Adrenal gland (tissue), 12 donors: ENCODE results near the gene KDM1B. TPM values are rescaled to one million over a fixed set of nuclear protein-coding genes. Genes with fewer than 3 reads are reported as not detected.
A peak's percentile ranks its signal among the peaks of the same experiment; 100 is the strongest.

Source experiments
- DNase-seq, 7 donors: peaks; one replicate each; pipeline ENCODE4 v3.0.0-alpha.2; 2019 to 2020
- H3K27ac ChIP-seq, 5 donors: fragments of 200-600 bp; sonication (generic) in 4 of 5; 1 replicate in 3 of 5; 2 replicates in 2 of 5; pipeline versions ENCODE4 v1.5.1 to v1.8.0; 2016 to 2020; ENCODE audit warnings: mild to moderate bottlenecking in 1 of 5
- H3K27me3 ChIP-seq: fragments of 200-600 bp; 2 replicates; pipeline ENCODE4 v1.8.0; 2021
- H3K36me3 ChIP-seq, 2 donors: fragments of 200-600 bp; replicated peaks in 1 of 2; 1 replicate in 1 of 2; 2 replicates in 1 of 2; pipeline versions ENCODE4 v1.5.1 to v1.8.0; 2018 to 2022
- H3K4me1 ChIP-seq, 2 donors: fragments of 200-600 bp; replicated peaks in 1 of 2; 1 replicate in 1 of 2; 2 replicates in 1 of 2; pipeline versions ENCODE4 v1.5.1 to v1.8.0; 2018 to 2021
- H3K4me3 ChIP-seq, 4 donors: fragments of 200-600 bp; sonication (generic) in 3 of 4; one replicate each; pipeline ENCODE4 v1.5.1; 2016 to 2018
- H3K9me3 ChIP-seq, 3 donors: fragments of 200-600 bp; sonication (generic) in 1 of 3; replicated peaks in 1 of 3; 1 replicate in 2 of 3; 2 replicates in 1 of 3; pipeline versions ENCODE4 v1.5.1 to v1.8.0; 2016 to 2021
- CTCF ChIP-seq, 6 experiments: fragments of 450-650 bp in 4 of 6; fragments of 200-600 bp in 2 of 6; sonication (generic) in 1 of 6; IDR thresholded peaks; 1 replicate in 5 of 6; 2 replicates in 1 of 6; pipeline versions ENCODE4 v1.5.1 to v1.8.0; 2016 to 2021; ENCODE audit warnings: antibody characterized with exemption in 6 of 6, mild to moderate bottlenecking in 2 of 6, moderate library complexity in 1 of 6
- POLR2A ChIP-seq, 2 donors: fragments of 450-650 bp; IDR thresholded peaks; one replicate each; pipeline ENCODE4 v1.6.1; 2017; ENCODE audit warnings: antibody characterized with exemption in 2 of 2, mild to moderate bottlenecking in 2 of 2, moderate library complexity in 1 of 2
- WGBS, 4 donors: extraction: QIAGEN DNeasy Blood & Tissue Kit in 2 of 4; methylation state at CpG; one replicate each; pipeline versions ENCODE4 v1.1.5 to v1.1.7; 2013 to 2017; 5-methylcytosine and 5-hydroxymethylcytosine counted together
- intact Hi-C, 2 donors: fragments of 100-400 bp; cut with DNase I; formaldehyde crosslinking; loops; one replicate each; pipeline versions ENCODE4 v1.14.1 to v1.15.0; 2022 to 2023
- polyA plus RNA-seq, 3 donors: library from polyadenylated mRNA; stranded (reverse); fragments of 200-250 nt in 2 of 3; fragments of 350-450 nt in 1 of 3; fragmentation: Illumina TruSeq in 1 of 3; extraction: RNeasy Lipid Tissue Mini Kit (QIAGEN cat#74804) in 1 of 3; gene quantifications; one replicate each; pipeline ENCODE4 v1.2.3, GENCODE V29; 2013 to 2014
- total RNA-seq, 9 donors: library from RNA; depleted of rRNA in 4 of 9; stranded (reverse); fragments of >200 nt in 4 of 9; fragments of 120-200 nt in 1 of 9; fragmentation: NEBNext Ultra II Directional in 1 of 9; extraction: Animal tissue kit (Norgen Biotek cat#: 25700) in 1 of 9; gene quantifications; one replicate each; pipeline versions ENCODE4 v1.1.0 to v1.2.4, GENCODE V29; 2013 to 2023
- donor health status: healthy with polysubstance abuse.
- donor health status: Bipolar disorder and iron deficiency.
- donor health status: DM: yes; HTN: yes; CAD: no.
- donor health status: DM: no; HTN: no; CAD: no.
- donor health status: DM: no; HTN: no; CAD: no.
- donor health status: DM: yes; HTN: yes; CAD: no.

Gene KDM1B
- total and polyA plus RNA-seq, 12 donors, result 1.8 to 36.0 (median 18.4) TPM

GRCh38 chr6:18151801-18152200 is 3.4 kb upstream of the KDM1B start:
- no peaks in the 10 kb centered on the region for H3K9me3 ChIP-seq
- peaks cover 10 to 26% of the 10 kb centered on the region in 2 donors for H3K4me1 ChIP-seq
- no peaks in the 10 kb centered on the region for H3K27me3 ChIP-seq
- TF ChIP-seq POLR2A (IDR thresholded peaks at IDR 0.05), result no peak
- TF ChIP-seq CTCF (IDR thresholded peaks at IDR 0.05), result no peak
- no peak overlapping the region for H3K4me3 ChIP-seq
- intact Hi-C loops, result loop anchor here (10.0 kb wide), 1 partner anchor 113 kb away; the partner anchor contains the start of gene DEK (in 2 of the 2)
- no peaks in the 10 kb centered on the region for H3K36me3 ChIP-seq
- H3K27ac ChIP-seq, result peak overlapping the region in 1 of 5 donors; percentile 24
- DNase-seq, result no peak
- WGBS, 4 donors, result 87 to 93% (median 90%) methylated on average over 3 of the region's 3 CpGs

- no peak for DNase-seq
- intact Hi-C loops, result loop anchor here (10.0 kb wide), 1 partner anchor 111 kb away; the partner anchor contains the start of gene DEK (in 2 of the 2)
- H3K9me3 ChIP-seq, result no peaks in the 10 kb centered on the region
- peak overlapping the region in 4 of 5 donors; percentile 24 to 57 (median 52) for H3K27ac ChIP-seq
- H3K27me3 ChIP-seq, result no peaks in the 10 kb centered on the region
- TF ChIP-seq POLR2A (IDR thresholded peaks at IDR 0.05) (no peak), CTCF (IDR thresholded peaks at IDR 0.05) (no peak)
- H3K4me1 ChIP-seq, result peaks cover 10 to 26% of the 10 kb centered on the region in 2 donors
- no peaks in the 10 kb centered on the region for H3K36me3 ChIP-seq
- H3K4me3 ChIP-seq, result peak overlapping the region in 1 of 4 donors; percentile 98
Observed at GRCh38 chr6:18153311-18153703, 1.9 kb upstream of the KDM1B start.

- no peaks in the 10 kb centered on the region for H3K27me3 ChIP-seq
- peaks cover 0 to 1% of the 10 kb centered on the region in 2 donors for H3K36me3 ChIP-seq
- H3K27ac ChIP-seq, result peak within 1 kb of the TSS; percentile 57 to 97 (median 80)
- intact Hi-C loops, result loop anchor here (10.0 kb wide), 1 partner anchor 110 kb away; the partner anchor contains the start of gene DEK (in 2 of the 2)
- no peaks in the 10 kb centered on the region for H3K9me3 ChIP-seq
- peaks cover 10 to 26% of the 10 kb centered on the region in 2 donors for H3K4me1 ChIP-seq
- peak within 1 kb of the TSS; percentile 69 to 98 (median 90) for H3K4me3 ChIP-seq
- TF ChIP-seq POLR2A (IDR thresholded peaks at IDR 0.05) (peak; percentile 77 to 94), CTCF (IDR thresholded peaks at IDR 0.05) (no peak)
- WGBS, 4 donors, result 0 to 1% (median 0%) methylated on average over 24 to 33 of the region's 34 CpGs
- peak; percentile 28 to 71 (median 45) for DNase-seq
Observed at GRCh38 chr6:18154507-18155149, 594 bp upstream of the KDM1B start, which contains the start of gene TPMT. Gene TPMT, minus strand, starts transcription at chr6:18155077. Its CDS starts 5,950 bp downstream, at chr6:18149127.

GRCh38 chr6:18155864-18156421 is 721 bp downstream of the KDM1B start:
- DNase-seq, result peak; percentile 59 to 85 (median 70)
- Histone ChIP-seq H3K27ac (peak overlapping the region; percentile 56 to 93 (median 80)), H3K27me3 (no peaks in the 10 kb centered on the region), H3K4me3 (peak overlapping the region; percentile 69 to 98 (median 90)), H3K36me3 (peaks cover 0 to 9% of the 10 kb centered on the region in 2 donors), H3K4me1 (peaks cover 10 to 26% of the 10 kb centered on the region in 2 donors), H3K9me3 (no peaks in the 10 kb centered on the region)
- intact Hi-C loops, result loop anchor here (10.0 kb wide), 1 partner anchor 109 kb away; the partner anchor contains the start of gene DEK (in 2 of the 2)
- WGBS, 4 donors, result 1 to 3% (median 3%) methylated on average over 10 to 26 of the region's 26 CpGs
- TF ChIP-seq CTCF (IDR thresholded peaks at IDR 0.05) (peak in 1 of 6 experiments; percentile 26), POLR2A (IDR thresholded peaks at IDR 0.05) (no peak)
